ENCODE data around the gene FABP7.

FABP7 gene

GRCh38 chr6:122821095-122821494, 41.6 kb downstream of the FABP7 start:
- H3K9ac ChIP-seq (ENCODE audit: low read length in 5 of 5) = no peak overlapping the region
- no peak overlapping the region for H3K27ac ChIP-seq (ENCODE audit: low read depth, low read length)
- H3K4me1 ChIP-seq (ENCODE audit: control insufficient read depth in 5 of 5, insufficient read depth in 5 of 5, low read length in 5 of 5) = peaks cover 0 to 6% (median 0%) of the 10 kb centered on the region in 5 donors
- H3K4me3 ChIP-seq (ENCODE audit: low read depth in 1 of 5, low read length in 5 of 5) = no peak overlapping the region
- no peaks in the 10 kb centered on the region for H3K27me3 ChIP-seq (ENCODE audit: control insufficient read depth in 5 of 5, insufficient read depth in 4 of 5, low read length in 5 of 5)
- H3K36me3 ChIP-seq (ENCODE audit: control insufficient read depth in 5 of 5, insufficient read depth in 5 of 5, low read length in 5 of 5) = no peaks in the 10 kb centered on the region
- no peaks in the 10 kb centered on the region for H3K9me3 ChIP-seq (ENCODE audit: control insufficient read depth in 5 of 5, low read length in 5 of 5)

DNA sequence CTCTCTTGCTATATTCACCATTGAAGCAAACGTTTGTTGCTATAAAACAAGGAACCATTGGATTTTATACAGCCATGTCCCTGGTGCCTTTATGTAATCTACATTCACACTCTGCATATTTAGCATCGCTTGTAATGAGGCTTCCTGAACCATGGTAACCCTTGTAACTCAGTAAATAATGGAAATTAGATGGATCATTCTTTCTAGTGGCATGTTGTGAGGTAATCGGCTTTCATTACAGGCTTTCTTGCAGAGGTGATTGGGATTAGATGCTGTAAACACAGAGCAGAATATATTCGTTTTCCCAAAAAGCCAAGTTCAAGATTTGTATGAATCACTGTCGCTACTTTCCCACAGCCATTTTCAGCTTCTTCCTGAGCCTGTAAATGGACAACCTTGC, 45.6 kb downstream of the FABP7 start:
- H3K9ac ChIP-seq (ENCODE audit: low read length in 5 of 5) = no peak overlapping the region

GRCh38 chr6:122829456-122829855, 49.9 kb downstream of the FABP7 start:
- Histone ChIP-seq H3K27me3 (ENCODE audit: control insufficient read depth in 5 of 5, insufficient read depth in 4 of 5, low read length in 5 of 5) (no peaks in the 10 kb centered on the region), H3K36me3 (ENCODE audit: control insufficient read depth in 5 of 5, insufficient read depth in 5 of 5, low read length in 5 of 5) (no peaks in the 10 kb centered on the region), H3K9ac (ENCODE audit: low read length in 5 of 5) (no peak overlapping the region), H3K9me3 (ENCODE audit: control insufficient read depth in 5 of 5, low read length in 5 of 5) (no peaks in the 10 kb centered on the region), H3K27ac (ENCODE audit: low read depth, low read length) (no peak overlapping the region), H3K4me1 (ENCODE audit: control insufficient read depth in 5 of 5, insufficient read depth in 5 of 5, low read length in 5 of 5) (no peaks in the 10 kb centered on the region), H3K4me3 (ENCODE audit: low read depth in 1 of 5, low read length in 5 of 5) (no peak overlapping the region)

More for the DNA sequence above, 45.6 kb downstream of the FABP7 start:
- Histone ChIP-seq H3K4me1 (ENCODE audit: control insufficient read depth in 5 of 5, insufficient read depth in 5 of 5, low read length in 5 of 5) (no peaks in the 10 kb centered on the region), H3K4me3 (ENCODE audit: low read depth in 1 of 5, low read length in 5 of 5) (no peak overlapping the region), H3K27ac (ENCODE audit: low read depth, low read length) (no peak overlapping the region), H3K36me3 (ENCODE audit: control insufficient read depth in 5 of 5, insufficient read depth in 5 of 5, low read length in 5 of 5) (no peaks in the 10 kb centered on the region), H3K9me3 (ENCODE audit: control insufficient read depth in 5 of 5, low read length in 5 of 5) (no peaks in the 10 kb centered on the region), H3K27me3 (ENCODE audit: control insufficient read depth in 5 of 5, insufficient read depth in 4 of 5, low read length in 5 of 5) (no peaks in the 10 kb centered on the region)

- Histone ChIP-seq H3K4me1 (ENCODE audit: control insufficient read depth in 5 of 5, insufficient read depth in 5 of 5, low read length in 5 of 5) (no peaks in the 10 kb centered on the region), H3K9ac (ENCODE audit: low read length in 5 of 5) (no peak overlapping the region), H3K4me3 (ENCODE audit: low read depth in 1 of 5, low read length in 5 of 5) (no peak overlapping the region), H3K36me3 (ENCODE audit: control insufficient read depth in 5 of 5, insufficient read depth in 5 of 5, low read length in 5 of 5) (no peaks in the 10 kb centered on the region), H3K27ac (ENCODE audit: low read depth, low read length) (no peak overlapping the region), H3K27me3 (ENCODE audit: control insufficient read depth in 5 of 5, insufficient read depth in 4 of 5, low read length in 5 of 5) (no peaks in the 10 kb centered on the region), H3K9me3 (ENCODE audit: control insufficient read depth in 5 of 5, low read length in 5 of 5) (no peaks in the 10 kb centered on the region)
Measured at GRCh38 chr6:122831511-122831910, 52.0 kb downstream of the FABP7 start.

DNA sequence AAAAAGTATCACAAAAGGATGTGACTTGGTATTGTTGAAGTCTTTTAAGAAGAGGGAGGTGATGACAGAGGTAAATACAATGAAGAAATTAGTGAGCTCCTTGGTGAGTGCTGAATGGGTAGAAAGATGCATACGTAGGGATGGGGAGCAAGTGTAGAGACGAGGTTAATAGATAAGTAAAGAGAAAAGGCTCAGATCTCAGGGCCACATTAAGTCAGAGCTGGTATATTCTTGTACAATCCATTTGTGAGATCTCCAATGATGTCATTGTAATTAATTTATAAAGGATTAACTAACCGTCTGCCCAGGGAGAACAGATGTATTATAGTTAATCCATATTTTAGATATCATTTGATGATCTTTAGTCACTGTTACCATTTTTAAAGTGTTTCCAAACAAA, 52.9 kb downstream of the FABP7 start:
- H3K36me3 ChIP-seq (ENCODE audit: control insufficient read depth in 5 of 5, insufficient read depth in 5 of 5, low read length in 5 of 5) = no peaks in the 10 kb centered on the region
- H3K27ac ChIP-seq (ENCODE audit: low read depth, low read length) = no peak overlapping the region
- H3K9ac ChIP-seq (ENCODE audit: low read length in 5 of 5) = no peak overlapping the region
- H3K4me1 ChIP-seq (ENCODE audit: control insufficient read depth in 5 of 5, insufficient read depth in 5 of 5, low read length in 5 of 5) = no peaks in the 10 kb centered on the region
- H3K9me3 ChIP-seq (ENCODE audit: control insufficient read depth in 5 of 5, low read length in 5 of 5) = no peaks in the 10 kb centered on the region
- H3K4me3 ChIP-seq (ENCODE audit: low read depth in 1 of 5, low read length in 5 of 5) = no peak overlapping the region
- no peaks in the 10 kb centered on the region for H3K27me3 ChIP-seq (ENCODE audit: control insufficient read depth in 5 of 5, insufficient read depth in 4 of 5, low read length in 5 of 5)

DNA sequence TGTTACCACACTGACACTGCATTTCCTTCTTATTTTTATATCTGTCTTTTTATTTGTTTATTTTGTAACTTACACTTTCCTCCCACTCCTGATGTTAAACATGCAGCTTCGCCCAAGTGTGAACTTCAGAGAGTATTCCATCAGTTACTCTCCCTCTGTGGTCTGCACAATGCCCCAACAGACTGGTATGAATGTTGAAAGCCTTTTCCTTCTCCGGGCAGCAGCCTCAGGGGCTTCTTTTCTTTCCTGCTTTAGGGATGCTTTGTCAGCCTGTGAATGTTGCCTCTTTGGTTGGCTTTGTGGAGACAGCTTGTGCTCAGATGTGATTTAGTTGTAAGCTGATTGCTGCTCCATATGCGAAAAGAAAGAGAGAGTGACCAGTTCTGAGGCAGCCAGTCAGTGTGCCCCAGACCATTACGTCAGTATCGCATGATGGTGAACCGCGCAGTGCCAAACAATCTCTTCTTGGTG, 53.5 kb downstream of the FABP7 start:
- no peaks in the 10 kb centered on the region for H3K27me3 ChIP-seq (ENCODE audit: control insufficient read depth in 5 of 5, insufficient read depth in 4 of 5, low read length in 5 of 5)
- H3K27ac ChIP-seq (ENCODE audit: low read depth, low read length) = no peak overlapping the region
- H3K36me3 ChIP-seq (ENCODE audit: control insufficient read depth in 5 of 5, insufficient read depth in 5 of 5, low read length in 5 of 5) = no peaks in the 10 kb centered on the region
- H3K4me1 ChIP-seq (ENCODE audit: control insufficient read depth in 5 of 5, insufficient read depth in 5 of 5, low read length in 5 of 5) = no peaks in the 10 kb centered on the region
- H3K9me3 ChIP-seq (ENCODE audit: control insufficient read depth in 5 of 5, low read length in 5 of 5) = no peaks in the 10 kb centered on the region
- no peak overlapping the region for H3K9ac ChIP-seq (ENCODE audit: low read length in 5 of 5)
- H3K4me3 ChIP-seq (ENCODE audit: low read depth in 1 of 5, low read length in 5 of 5) = no peak overlapping the region

Data from subcutaneous abdominal adipose tissue (tissue), 5 donors.